Heart left ventricle (tissue), 13 donors: Measurements from ENCODE around the gene MAMDC4.

Source experiments
- CTCF ChIP-seq, 12 donors: fragments of 200-600 bp; sonication (generic) in 4 of 12; IDR thresholded peaks; one replicate each; pipeline versions ENCODE4 v1.5.0 to v1.8.0; 2018 to 2022; ENCODE audit warnings: antibody characterized with exemption in 12 of 12, mild to moderate bottlenecking in 5 of 12
- POLR2A ChIP-seq, 2 donors: fragments of 450-650 bp; IDR thresholded peaks; one replicate each; pipeline ENCODE4 v1.6.1; 2017; ENCODE audit warnings: antibody characterized with exemption in 2 of 2, mild to moderate bottlenecking in 2 of 2, moderate library complexity in 2 of 2
- donor health status: ischemic (EF 13 %, LVEDD 7.1; RV severe dilation, severe dysfunction).
- donor health status: DM: no; HTN: yes; CAD: no.
- donor health status: DM: no; HTN: no; CAD: no.
- donor health status: ischemic (EF 25% LVEDD 6.9; RV normal size, moderate dysfunction).
- donor health status: ischemic (EF 25% LVEDD 5.7; RV mildly dilated, moderate dysfunction).
- donor health status: ischemic (EF 35%, LVEDD 5.7; RV mildly dilated, moderate dysfunction).
- donor health status: nonischemic (EF 11% LVEDD 7.7; RV severe dilation, severe dysfunction).
- donor health status: DM: yes; HTN: yes; CAD: no.
- donor health status: PGD.
- donor health status: ischemic (EF 29% LVEDD 5.4; RV normal size, mild dysfunction).
- donor health status: nonischemic (EF 23%, LVEDD 6.1; RV moderate dilation, normal function).

- TF ChIP-seq CTCF (IDR thresholded peaks at IDR 0.05): no peak
- no peak for TF ChIP-seq POLR2A (IDR thresholded peaks at IDR 0.05)
Measured at GRCh38 chr9:136808806-136809158, 43.4 kb upstream of the MAMDC4 start.
